HG03378 (cell line): Measurements from ENCODE around the gene MACROD2.

Source experiments
- ATAC-seq: cut with Tn5 transposase; IDR thresholded peaks from one replicate; pipeline ENCODE4 v1.9.1; 2021; ENCODE audit warnings: mild to moderate bottlenecking, moderate library complexity; ENCODE audit not compliant: unreplicated experiment

MACROD2 gene

GRCh38 chr20:14696478-14696877 lies 701.2 kb downstream of the MACROD2 start:
- ATAC-seq: no peak

GRCh38 chr20:14696937-14697336 lies 701.6 kb downstream of the MACROD2 start:
- ATAC-seq: no peak

DNA sequence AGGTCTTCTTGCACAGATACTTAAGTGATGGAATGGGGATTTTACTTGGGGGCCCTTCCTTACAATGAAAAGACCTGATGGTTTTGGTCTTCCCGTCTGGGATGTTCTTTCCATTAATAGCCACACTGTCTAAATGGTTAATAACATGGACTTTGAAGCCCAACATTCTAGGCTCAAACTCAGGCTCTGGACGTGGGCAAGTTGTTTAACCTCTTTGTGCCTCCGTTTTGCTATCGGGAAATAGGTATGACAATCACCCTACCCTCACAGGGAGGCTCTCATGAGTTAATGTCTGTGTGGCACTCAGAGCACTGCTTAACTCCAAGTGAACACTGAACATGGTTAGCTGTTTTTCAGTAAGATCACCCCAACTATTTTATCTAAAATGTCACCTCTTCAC lies 702.8 kb downstream of the MACROD2 start:
- no peak for ATAC-seq

DNA sequence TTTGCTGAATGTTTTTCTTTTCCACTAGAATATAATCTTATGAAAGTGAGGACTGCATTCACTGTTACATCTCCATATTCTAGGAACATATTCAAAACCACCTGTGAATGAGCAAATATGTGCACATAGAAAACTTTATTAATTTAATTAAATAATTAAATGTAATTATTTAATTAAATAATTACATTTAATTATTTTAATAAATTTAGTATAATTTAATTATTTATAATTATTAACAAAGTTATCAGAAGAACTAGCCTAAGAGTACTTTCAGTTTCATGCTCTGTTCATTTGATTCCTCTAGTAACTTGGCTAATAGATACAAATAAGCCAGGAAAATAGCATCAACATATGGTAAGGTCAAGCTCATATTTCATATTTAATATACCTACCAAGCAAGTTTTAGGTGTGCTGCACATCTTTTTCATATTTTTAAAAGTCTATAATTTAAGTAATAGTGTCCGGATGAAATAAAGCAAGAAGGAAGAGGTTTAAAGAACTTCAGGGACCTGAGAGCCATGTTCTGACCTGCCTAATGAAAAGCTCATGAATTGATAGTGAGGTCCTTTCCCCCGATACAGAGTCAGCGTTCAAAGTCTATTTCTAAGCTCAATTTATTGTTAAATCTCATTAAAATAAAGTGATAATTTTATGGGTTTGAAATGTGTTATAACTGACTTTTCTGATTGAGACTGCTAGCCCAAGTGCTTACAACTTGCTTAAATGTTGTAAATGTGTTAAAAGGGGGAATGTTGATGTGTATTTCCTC lies 703.5 kb downstream of the MACROD2 start:
- no peak for ATAC-seq

DNA sequence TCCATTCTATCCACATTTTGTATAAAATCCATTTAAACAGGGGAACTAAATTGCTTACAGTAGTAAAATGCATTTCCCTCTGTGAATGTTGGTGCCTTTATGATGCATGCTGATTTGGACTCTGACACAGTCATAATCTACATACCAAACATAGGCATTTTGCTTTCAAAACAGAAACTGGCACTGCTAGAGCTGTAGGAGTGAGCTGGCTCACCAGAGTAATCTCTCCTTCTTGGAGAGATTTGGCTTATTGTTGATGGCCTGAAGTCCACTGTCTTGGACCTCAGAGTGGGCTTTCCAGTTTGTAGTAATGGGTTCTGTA lies 705.3 kb downstream of the MACROD2 start:
- ATAC-seq: peak; percentile 63

DNA sequence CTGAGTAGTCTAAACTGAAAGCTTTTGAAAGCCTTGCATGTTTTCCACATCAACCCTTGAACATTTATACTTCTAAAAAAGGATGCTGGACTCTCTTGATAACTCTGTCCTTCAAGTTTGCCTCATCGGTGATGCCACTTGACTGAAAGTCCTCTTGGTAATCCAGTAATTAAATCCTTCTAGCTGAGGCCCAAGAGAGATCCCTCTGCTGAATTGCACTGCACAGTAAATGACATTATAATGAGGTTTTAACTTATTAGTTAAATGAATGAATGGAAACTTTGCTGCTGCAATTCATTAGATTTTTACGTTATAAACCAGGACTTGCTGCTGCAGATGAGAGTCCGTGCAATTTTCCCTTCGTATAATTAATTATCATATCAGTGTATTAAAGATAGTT lies 706.0 kb downstream of the MACROD2 start:
- no peak for ATAC-seq

- no peak for ATAC-seq
Measured at GRCh38 chr20:14706555-14706954, 711.2 kb downstream of the MACROD2 start.

DNA sequence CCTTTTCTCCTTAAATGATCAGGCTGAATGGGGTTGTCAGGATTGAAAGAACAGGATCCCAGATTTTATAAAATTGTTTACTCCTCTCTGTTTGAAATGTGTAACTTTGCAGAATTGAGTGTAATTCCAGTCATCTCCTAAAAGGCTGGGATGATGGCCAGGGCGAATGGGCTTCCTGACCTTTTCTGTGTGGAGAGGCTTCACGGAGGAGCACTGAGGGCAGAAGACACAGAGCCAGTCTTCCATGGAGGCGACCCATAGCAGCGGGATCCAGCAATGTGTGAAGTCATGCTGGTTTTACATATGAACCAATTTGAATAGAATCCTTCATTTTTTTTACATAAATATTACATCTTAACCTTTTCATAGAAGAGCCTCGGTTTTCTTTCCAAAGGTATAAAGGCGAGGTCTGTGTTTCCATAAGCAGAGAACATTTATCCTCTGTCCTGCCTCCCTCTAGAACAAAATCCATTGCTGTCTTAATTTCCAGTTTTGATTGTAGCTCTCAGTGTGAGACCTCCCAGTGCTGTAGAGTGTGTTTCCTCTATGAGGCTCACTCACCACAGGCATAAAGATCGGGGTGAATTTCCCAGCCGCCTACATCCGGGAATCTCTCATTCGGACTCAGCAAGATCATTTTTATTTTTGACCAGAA lies 711.8 kb downstream of the MACROD2 start:
- no peak for ATAC-seq

GRCh38 chr20:14707865-14708596 lies 712.7 kb downstream of the MACROD2 start:
- no peak for ATAC-seq

DNA sequence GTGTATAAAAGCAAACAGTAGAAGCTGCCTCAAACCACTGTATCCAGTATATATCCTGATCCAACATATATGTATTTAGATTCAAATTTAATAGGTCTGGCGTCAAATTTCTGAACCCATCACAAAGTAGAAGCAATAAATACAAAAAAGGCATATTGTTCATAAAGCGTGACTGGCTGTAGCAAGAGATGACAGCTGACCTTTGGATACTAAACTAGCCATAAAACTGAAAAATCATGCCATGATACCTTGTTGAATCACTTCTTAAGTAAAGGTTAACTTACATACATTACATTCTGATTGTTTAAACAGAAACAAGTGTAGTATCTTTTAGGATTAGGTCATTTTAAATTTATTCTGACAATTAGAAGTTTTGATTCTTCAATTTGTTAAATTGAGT lies 714.1 kb downstream of the MACROD2 start:
- no peak for ATAC-seq

DNA sequence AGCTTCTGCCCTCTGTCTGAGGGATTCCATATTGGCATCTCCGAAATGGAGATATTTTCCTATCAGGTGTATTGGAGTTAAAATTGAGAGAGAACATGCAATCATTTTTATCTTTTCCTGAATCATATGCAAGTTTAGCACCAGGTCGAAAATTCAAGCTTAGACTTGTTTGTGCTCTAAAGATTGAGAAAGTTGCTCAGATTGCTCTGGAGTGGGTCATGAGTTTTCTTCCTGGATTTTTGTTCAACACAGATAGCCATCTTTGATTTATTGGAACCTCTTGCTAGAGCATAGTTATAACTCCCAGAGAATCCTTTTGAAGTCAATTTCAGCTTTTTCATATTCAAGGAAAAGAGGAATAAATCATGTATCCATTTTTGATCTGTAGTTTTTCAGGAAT lies 715.6 kb downstream of the MACROD2 start:
- no peak for ATAC-seq

- ATAC-seq: no peak
Measured at GRCh38 chr20:14711652-14712051, 716.3 kb downstream of the MACROD2 start.

DNA sequence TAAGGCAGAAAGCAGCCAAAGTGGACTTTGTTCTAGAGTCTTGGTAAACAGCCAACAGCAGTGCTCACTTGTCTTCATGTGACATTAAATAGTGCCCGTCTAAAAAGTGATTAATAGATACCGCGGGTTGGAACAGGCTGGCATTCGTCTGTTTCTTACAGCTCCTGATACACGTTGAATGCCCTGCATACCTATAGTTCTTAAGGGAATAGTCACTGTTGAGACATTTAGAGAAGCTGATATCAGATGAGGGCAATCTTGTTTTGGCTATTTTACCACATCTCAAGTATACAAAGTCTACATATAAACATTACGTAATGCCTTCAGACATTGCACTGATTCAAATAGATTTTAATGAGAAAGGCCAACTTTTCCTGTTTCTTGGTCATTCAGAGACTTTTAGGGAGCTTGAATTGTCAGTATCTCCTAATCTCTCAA lies 717.0 kb downstream of the MACROD2 start:
- no peak for ATAC-seq

- no peak for ATAC-seq
Measured at GRCh38 chr20:14715400-14715799, 720.1 kb downstream of the MACROD2 start.

DNA sequence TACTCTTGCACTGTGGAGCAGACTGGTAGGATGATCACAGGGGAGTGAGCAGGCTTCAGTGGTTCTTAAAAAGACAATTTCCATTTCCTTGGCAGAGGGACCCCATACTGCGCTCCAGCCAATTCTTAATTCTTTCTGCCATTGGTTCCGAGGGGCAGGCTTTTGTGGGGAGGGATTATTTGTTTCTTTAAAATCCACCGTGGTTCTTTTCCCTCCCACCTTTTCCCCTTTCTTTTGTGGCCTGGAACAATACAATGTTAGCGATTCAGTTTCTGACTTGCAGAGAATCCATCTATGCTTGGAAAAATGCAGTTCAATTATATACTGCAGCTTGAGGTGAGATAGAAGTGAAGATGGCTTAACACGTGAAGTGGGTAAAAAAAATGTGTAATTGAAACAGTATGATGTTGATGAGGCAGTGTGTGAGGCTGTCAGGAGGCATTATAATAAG lies 721.1 kb downstream of the MACROD2 start:
- ATAC-seq: no peak

- peak; percentile 91 for ATAC-seq
Measured at GRCh38 chr20:14717134-14717999, 722.1 kb downstream of the MACROD2 start.

- no peak for ATAC-seq
Measured at GRCh38 chr20:14720251-14720650, 724.9 kb downstream of the MACROD2 start.

- ATAC-seq: no peak
Measured at GRCh38 chr20:14721926-14722452, 726.7 kb downstream of the MACROD2 start.

DNA sequence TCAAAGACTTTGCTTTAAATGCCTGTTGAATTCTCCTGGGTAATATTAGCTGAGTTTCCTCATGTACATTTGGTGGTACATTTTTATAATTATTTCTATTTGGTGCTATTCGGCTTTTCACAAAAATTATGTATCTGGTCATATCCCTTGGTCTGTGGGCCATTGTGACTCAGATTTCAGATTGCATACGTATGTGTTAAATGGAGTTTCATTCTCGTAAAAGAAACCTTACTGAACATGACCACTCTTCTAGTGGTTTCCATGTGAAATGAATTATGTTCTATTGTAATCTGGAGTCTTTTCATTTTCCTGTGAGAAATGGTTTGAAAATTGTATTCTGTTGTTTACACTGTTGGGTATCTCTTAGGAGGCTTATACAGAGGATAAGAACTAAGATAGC lies 728.3 kb downstream of the MACROD2 start:
- ATAC-seq: no peak

GRCh38 chr20:14724036-14724435 lies 728.7 kb downstream of the MACROD2 start:
- ATAC-seq: no peak

DNA sequence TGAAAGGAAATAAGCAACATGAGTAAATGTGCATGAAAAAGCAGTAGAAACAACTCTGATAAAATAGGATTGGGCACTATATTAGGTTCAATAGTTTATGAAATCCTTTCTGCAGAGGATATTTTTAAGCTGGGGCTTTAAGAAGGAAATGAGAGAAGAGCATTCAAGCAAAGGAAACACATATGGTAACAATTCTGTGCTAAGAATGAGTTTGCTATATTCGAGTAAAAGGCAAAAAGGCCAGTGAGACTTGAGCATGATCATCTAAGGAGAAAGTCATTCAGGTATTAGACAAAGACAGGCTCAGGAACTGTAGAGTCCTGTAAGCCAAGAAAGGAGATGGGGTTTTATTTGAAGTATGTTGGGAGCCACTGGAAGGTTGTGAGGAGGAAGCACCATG lies 729.2 kb downstream of the MACROD2 start:
- ATAC-seq: no peak
